ENCODE measurements around the gene RAB30. TPM values are rescaled to one million over a fixed set of nuclear protein-coding genes. Genes with fewer than 3 reads are reported as not detected.

RAB30 gene
- total and polyA plus RNA-seq, 7 donors, result 6.0 to 29.9 (median 24.0) TPM

DNA sequence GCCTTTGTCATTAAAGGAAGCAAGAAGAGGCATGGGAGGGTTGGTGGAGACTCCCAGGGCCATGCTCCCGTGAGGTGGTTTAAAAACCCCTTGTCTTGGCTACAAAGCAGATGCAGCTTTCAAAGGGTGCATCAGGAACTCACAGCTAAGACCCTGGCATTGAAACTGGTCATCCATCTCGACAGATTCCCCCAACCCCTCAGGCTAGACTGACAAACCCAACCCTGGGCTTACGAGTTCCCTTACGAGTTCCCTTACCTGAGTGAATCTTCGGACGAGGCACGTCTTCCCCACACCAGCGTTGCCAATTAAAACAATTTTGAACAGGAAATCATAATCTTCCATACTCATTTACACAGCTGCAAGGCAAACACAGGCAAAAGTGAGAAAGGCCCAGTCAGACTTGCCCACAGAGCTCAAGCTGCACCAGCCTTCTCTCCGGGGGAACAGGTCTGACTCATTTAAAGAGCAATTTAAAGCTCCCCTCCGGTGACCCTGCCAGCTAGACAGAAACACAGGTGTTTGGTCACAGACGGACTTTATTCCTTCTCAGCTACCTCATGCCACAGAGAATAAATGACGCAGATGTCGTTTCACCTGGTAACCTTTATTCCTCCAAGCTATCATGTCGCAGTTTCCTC is 74.6 kb downstream of the RAB30 start:
- H3K27me3 ChIP-seq, result no peaks in the 10 kb centered on the region
- intact Hi-C loops (cut with DNase I), result no loop called here
- H3K4me1 ChIP-seq, result peaks cover 0 to 83% (median 68%) of the 10 kb centered on the region in 4 donors
- no peak overlapping the region for H3K27ac ChIP-seq
- H3K9me3 ChIP-seq, result no peaks in the 10 kb centered on the region
- no peak overlapping the region for H3K4me3 ChIP-seq
- peaks cover 0 to 5% (median 0%) of the 10 kb centered on the region in 4 donors for H3K36me3 ChIP-seq
- TF ChIP-seq POLR2A (IDR thresholded peaks at IDR 0.05) (no peak), EP300 (IDR thresholded peaks at IDR 0.05) (no peak), POLR2AphosphoS5 (IDR thresholded peaks at IDR 0.05) (no peak)
- TF ChIP-seq, protein P1, sequence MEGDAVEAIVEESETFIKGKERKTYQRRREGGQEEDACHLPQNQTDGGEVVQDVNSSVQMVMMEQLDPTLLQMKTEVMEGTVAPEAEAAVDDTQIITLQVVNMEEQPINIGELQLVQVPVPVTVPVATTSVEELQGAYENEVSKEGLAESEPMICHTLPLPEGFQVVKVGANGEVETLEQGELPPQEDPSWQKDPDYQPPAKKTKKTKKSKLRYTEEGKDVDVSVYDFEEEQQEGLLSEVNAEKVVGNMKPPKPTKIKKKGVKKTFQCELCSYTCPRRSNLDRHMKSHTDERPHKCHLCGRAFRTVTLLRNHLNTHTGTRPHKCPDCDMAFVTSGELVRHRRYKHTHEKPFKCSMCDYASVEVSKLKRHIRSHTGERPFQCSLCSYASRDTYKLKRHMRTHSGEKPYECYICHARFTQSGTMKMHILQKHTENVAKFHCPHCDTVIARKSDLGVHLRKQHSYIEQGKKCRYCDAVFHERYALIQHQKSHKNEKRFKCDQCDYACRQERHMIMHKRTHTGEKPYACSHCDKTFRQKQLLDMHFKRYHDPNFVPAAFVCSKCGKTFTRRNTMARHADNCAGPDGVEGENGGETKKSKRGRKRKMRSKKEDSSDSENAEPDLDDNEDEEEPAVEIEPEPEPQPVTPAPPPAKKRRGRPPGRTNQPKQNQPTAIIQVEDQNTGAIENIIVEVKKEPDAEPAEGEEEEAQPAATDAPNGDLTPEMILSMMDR (IDR thresholded peaks at IDR 0.05), result no peak
- 24 to 60% methylated on average over 14 of the region's 14 CpGs for whole genome bisulfite sequencing, 2 donors
- DNase-seq, result no peak

DNA sequence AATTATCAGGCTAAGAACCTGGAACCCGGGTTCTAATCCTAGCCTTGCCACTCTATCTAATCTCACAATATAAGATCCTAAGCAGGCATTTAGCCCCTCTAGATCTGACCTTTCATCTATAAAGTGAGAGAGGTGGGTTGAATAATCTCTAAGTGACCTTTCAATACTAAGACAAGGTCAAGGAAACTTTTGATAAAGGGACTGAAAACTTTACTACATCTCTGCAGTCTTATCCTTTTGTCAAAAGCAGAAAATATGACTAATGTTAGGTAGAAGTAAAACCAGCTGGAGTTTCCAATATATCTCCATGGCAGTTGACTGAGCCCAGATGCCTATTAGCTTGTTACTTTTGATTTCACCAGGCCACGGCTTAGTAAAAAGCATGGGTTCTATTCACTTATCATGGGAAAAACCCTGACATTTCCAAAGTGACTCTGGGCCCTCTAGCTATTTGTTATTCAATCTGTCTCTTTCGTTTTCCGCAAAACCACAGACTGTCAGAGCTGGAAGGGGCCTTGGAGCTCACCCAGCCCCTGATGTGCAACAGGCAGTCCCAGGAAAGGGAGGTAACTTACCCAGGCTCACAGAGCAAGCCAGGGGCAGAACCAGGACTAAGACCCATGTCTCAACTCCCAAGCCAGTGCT is 75.8 kb downstream of the RAB30 start:
- peaks cover 0 to 5% (median 0%) of the 10 kb centered on the region in 4 donors for H3K36me3 ChIP-seq
- intact Hi-C loops (cut with DNase I), result no loop called here
- WGBS, 2 donors, result 74 to 86% methylated on average over 4 of the region's 4 CpGs
- peaks cover 0 to 87% (median 73%) of the 10 kb centered on the region in 4 donors for H3K4me1 ChIP-seq
- no peaks in the 10 kb centered on the region for H3K9me3 ChIP-seq
- peak overlapping the region; percentile 31 to 74 (median 54) for H3K27ac ChIP-seq
- no peaks in the 10 kb centered on the region for H3K27me3 ChIP-seq
- DNase-seq, result no peak
- no peak overlapping the region for H3K4me3 ChIP-seq
- no peak for TF ChIP-seq EP300 (IDR thresholded peaks at IDR 0.05)
- TF ChIP-seq POLR2AphosphoS5 (IDR thresholded peaks at IDR 0.05), result peak in 1 of 4 donors; percentile 11
- TF ChIP-seq POLR2A (IDR thresholded peaks at IDR 0.05), result no peak

GRCh38 chr11:82995235-82995634 is 76.5 kb downstream of the RAB30 start:
- H3K36me3 ChIP-seq, result peaks cover 0 to 5% (median 0%) of the 10 kb centered on the region in 4 donors
- no peaks in the 10 kb centered on the region for H3K9me3 ChIP-seq
- DNase-seq, result no peak
- TF ChIP-seq EP300 (IDR thresholded peaks at IDR 0.05), result no peak
- TF ChIP-seq, protein P1 (IDR thresholded peaks at IDR 0.05), result no peak
- no peak for TF ChIP-seq POLR2A (IDR thresholded peaks at IDR 0.05)
- TF ChIP-seq POLR2AphosphoS5 (IDR thresholded peaks at IDR 0.05), result no peak
- 15 to 53% methylated on average over 2 of the region's 2 CpGs for WGBS, 2 donors
- intact Hi-C loops (cut with DNase I), result no loop called here
- peak overlapping the region; percentile 31 to 74 (median 54) for H3K27ac ChIP-seq
- H3K27me3 ChIP-seq, result no peaks in the 10 kb centered on the region
- peaks cover 0 to 87% (median 73%) of the 10 kb centered on the region in 4 donors for H3K4me1 ChIP-seq
- no peak overlapping the region for H3K4me3 ChIP-seq

GRCh38 chr11:82994604-82995230 is 77.0 kb downstream of the RAB30 start:
- no peaks in the 10 kb centered on the region for H3K9me3 ChIP-seq
- peaks cover 0 to 84% (median 69%) of the 10 kb centered on the region in 4 donors for H3K4me1 ChIP-seq
- TF ChIP-seq, protein P1 (IDR thresholded peaks at IDR 0.05), result no peak
- TF ChIP-seq EP300 (IDR thresholded peaks at IDR 0.05) (no peak), POLR2A (IDR thresholded peaks at IDR 0.05) (no peak), POLR2AphosphoS5 (IDR thresholded peaks at IDR 0.05) (no peak)
- no peak for DNase-seq
- H3K4me3 ChIP-seq, result no peak overlapping the region
- intact Hi-C loops (cut with DNase I), result loop anchor here (5.0 kb wide), 3 partner anchors 38 to 163 kb away; partner anchors contain the start of genes PCF11 and RAB30
- peaks cover 0 to 5% (median 0%) of the 10 kb centered on the region in 4 donors for H3K36me3 ChIP-seq
- WGBS, 2 donors, result 87 to 92% methylated on average over 3 of the region's 3 CpGs
- no peaks in the 10 kb centered on the region for H3K27me3 ChIP-seq
- peak overlapping the region in 3 of 4 donors; percentile 48 to 74 (median 60) for H3K27ac ChIP-seq

GRCh38 chr11:82992223-82992622 is 79.5 kb downstream of the RAB30 start:
- Histone ChIP-seq H3K27ac (peak overlapping the region in 3 of 4 donors; percentile 41 to 74 (median 58)), H3K9me3 (no peaks in the 10 kb centered on the region), H3K4me1 (peaks cover 0 to 63% (median 58%) of the 10 kb centered on the region in 4 donors), H3K27me3 (no peaks in the 10 kb centered on the region), H3K4me3 (no peak overlapping the region), H3K36me3 (peaks cover 0 to 8% (median 2%) of the 10 kb centered on the region in 4 donors)
- peak; percentile 73 for DNase-seq
- 84 to 98% methylated on average over 1 of the region's 1 CpG for WGBS, 2 donors
- no peak for TF ChIP-seq POLR2A (IDR thresholded peaks at IDR 0.05)
- TF ChIP-seq, protein P1 (IDR thresholded peaks at IDR 0.05), result no peak
- no peak for TF ChIP-seq EP300 (IDR thresholded peaks at IDR 0.05)
- no peak for TF ChIP-seq POLR2AphosphoS5 (IDR thresholded peaks at IDR 0.05)
- intact Hi-C loops (cut with DNase I), result loop anchor here (5.0 kb wide), 3 partner anchors 40 to 165 kb away; partner anchors contain the start of genes PCF11 and RAB30
